B cell (primary cell): Measurements from ENCODE around the gene UGT2A3. TPM values are rescaled to one million over a fixed set of nuclear protein-coding genes. Genes with fewer than 3 reads are reported as not detected.

Source experiments
- ATAC-seq: fragments of 200-7000 bp; cut with Tn5 transposase; one replicate; pipeline ENCODE4 v1.10.0; 2021; ENCODE audit warnings: low read depth, mild to moderate bottlenecking, moderate number of reproducible peaks, moderate library complexity
- CTCF ChIA-PET: fragments of 350-600 bp; sonication (Branson Sonifier 250); formaldehyde crosslinking; loops from one replicate; lab custom pipeline; 2021; ENCODE audit warnings: antibody characterized with exemption, inconsistent platforms; lab: Charles Lee
- POLR2A ChIA-PET: fragments of 350-600 bp; sonication (Branson Sonifier 250); formaldehyde crosslinking; loops from one replicate; lab custom pipeline; 2021; ENCODE audit warnings: antibody characterized with exemption; lab: Charles Lee
- DNase-seq: peaks from one replicate; pipeline ENCODE4 v3.0.0; 2013
- H2AFZ ChIP-seq: 2 replicates; pipeline ENCODE4 v1.6.1; 2012; ENCODE audit warnings: mild to moderate bottlenecking, low read depth, low read length; ENCODE audit not compliant: insufficient read depth, poor library complexity, severe bottlenecking
- H3K27ac ChIP-seq, 2 donors: 1 replicate in 1 of 2; 2 replicates in 1 of 2; pipeline ENCODE4 v1.5.1; 2012 to 2013; ENCODE audit warnings: low read length in 2 of 2, mild to moderate bottlenecking in 2 of 2, moderate library complexity in 1 of 2
- H3K27me3 ChIP-seq, 4 experiments: fragments of 200-600 bp in 1 of 4; sonication (generic) in 1 of 4; replicated peaks in 1 of 4; 1 replicate in 2 of 4; 2 replicates in 2 of 4; pipeline versions ENCODE4 v1.6.1 to v1.7.0; 2013 to 2016; ENCODE audit warnings: low read length in 3 of 4, mild to moderate bottlenecking in 2 of 4, mixed read lengths in 1 of 4, moderate library complexity in 1 of 4; ENCODE audit not compliant: insufficient read depth in 4 of 4, control insufficient read depth in 3 of 4; ENCODE audit errors: control extremely low read depth in 1 of 4
- H3K36me3 ChIP-seq, 2 experiments: replicated peaks in 1 of 2; 1 replicate in 1 of 2; 2 replicates in 1 of 2; pipeline versions ENCODE4 v1.6.1 to v1.7.1; 2013; ENCODE audit warnings: low read length in 1 of 2; ENCODE audit not compliant: insufficient read depth in 2 of 2, control insufficient read depth in 1 of 2; ENCODE audit errors: control extremely low read depth in 1 of 2, extremely low read depth in 1 of 2
- H3K4me1 ChIP-seq, 2 donors: fragments of 200-600 bp in 1 of 2; sonication (generic) in 1 of 2; 1 replicate in 1 of 2; 2 replicates in 1 of 2; pipeline versions ENCODE4 v1.5.1 to v1.6.1; 2013 to 2017; ENCODE audit warnings: low read length in 2 of 2; ENCODE audit not compliant: control insufficient read depth in 2 of 2, insufficient read depth in 2 of 2
- H3K4me2 ChIP-seq: replicated peaks from 2 replicates; pipeline ENCODE3; 2012; ENCODE audit warnings: mild to moderate bottlenecking, low read depth, low read length; ENCODE audit not compliant: poor library complexity, severe bottlenecking
- H3K4me3 ChIP-seq, 5 experiments: fragments of 200-600 bp in 1 of 5; sonication (generic) in 1 of 5; 1 replicate in 3 of 5; 2 replicates in 2 of 5; pipeline versions ENCODE4 v1.5.1 to v1.7.0; 2011 to 2016; ENCODE audit warnings: low read length in 4 of 5, mild to moderate bottlenecking in 4 of 5, low read depth in 2 of 5, control low read depth in 1 of 5, moderate library complexity in 1 of 5; ENCODE audit not compliant: insufficient read depth in 1 of 5; ENCODE audit errors: control extremely low read depth in 1 of 5, extremely low read depth in 1 of 5
- H3K79me2 ChIP-seq: fragments of 200-600 bp; sonication (generic); one replicate; pipeline ENCODE4 v1.6.0; 2016; ENCODE audit warnings: low read length; ENCODE audit not compliant: control insufficient read depth, insufficient read depth
- H3K9ac ChIP-seq: fragments of 200-600 bp; sonication (generic); 2 replicates; pipeline ENCODE4 v1.6.1; 2017; ENCODE audit warnings: mild to moderate bottlenecking, low read length, moderate library complexity
- H3K9me3 ChIP-seq, 3 donors: one replicate each; pipeline versions ENCODE4 v1.6.1 to v1.7.1; 2013; ENCODE audit warnings: low read length in 2 of 3; ENCODE audit not compliant: control insufficient read depth in 2 of 3, insufficient read depth in 1 of 3; ENCODE audit errors: control extremely low read depth in 1 of 3
- H4K20me1 ChIP-seq: 2 replicates; pipeline ENCODE4 v1.6.0; 2012; ENCODE audit warnings: mild to moderate bottlenecking, low read length; ENCODE audit not compliant: insufficient read depth, control insufficient read depth, poor library complexity, severe bottlenecking
- H3K27ac Mint-ChIP-seq: one replicate; pipeline ENCODE4 v1.8.0; 2021; ENCODE audit warnings: mixed read lengths
- H3K27me3 Mint-ChIP-seq: one replicate; pipeline ENCODE4 v1.8.0; 2021; ENCODE audit warnings: mixed read lengths
- H3K4me1 Mint-ChIP-seq: one replicate; pipeline ENCODE4 v1.8.0; 2021; ENCODE audit warnings: mixed read lengths
- H3K4me3 Mint-ChIP-seq: one replicate; pipeline ENCODE4 v1.8.0; 2021; ENCODE audit warnings: mixed read lengths
- H3K9me3 Mint-ChIP-seq: one replicate; pipeline ENCODE4 v1.8.0; 2022; ENCODE audit warnings: mixed read lengths; ENCODE audit not compliant: insufficient read depth
- EZH2 ChIP-seq: IDR thresholded peaks from 2 replicates; pipeline ENCODE4 v1.6.1; 2012; ENCODE audit warnings: borderline replicate concordance, low read depth, mild to moderate bottlenecking, moderate library complexity, low read length; ENCODE audit not compliant: insufficient read depth, poor library complexity, severe bottlenecking
- WGBS: methylation state at CpG from one replicate; pipeline ENCODE4 v1.1.5; 2013; ENCODE audit warnings: missing lambda C conversion rate; ENCODE audit not compliant: insufficient coverage; 5-methylcytosine and 5-hydroxymethylcytosine counted together
- intact Hi-C: fragments of 100-400 bp; cut with micrococcal nuclease; formaldehyde crosslinking; loops from one replicate; pipeline ENCODE4 v1.10.0; 2022
- polyA plus RNA-seq: library from polyadenylated mRNA; depleted of rRNA; stranded (reverse); fragments of >200 nt; gene quantifications from 2 replicates; pipeline ENCODE4 v1.2.3, GENCODE V29; 2012
- total RNA-seq, 2 donors: library from RNA; stranded (reverse); fragments of 120-200 nt in 1 of 2; gene quantifications; 1 replicate in 1 of 2; 2 replicates in 1 of 2; pipeline versions ENCODE4 v1.2.3 to v1.2.4, GENCODE V29; 2013 to 2022
- TF ChIP-seq, protein P1 (sequence below): fragments of 200-600 bp; IDR thresholded peaks from one replicate; pipeline ENCODE4 v1.8.0; 2022; ENCODE audit warnings: antibody characterized with exemption, mild to moderate bottlenecking

Gene UGT2A3
- total and polyA plus RNA-seq, 2 donors (not counting 1 experiment from before 2014, with no cell fraction given) = not detected

DNA sequence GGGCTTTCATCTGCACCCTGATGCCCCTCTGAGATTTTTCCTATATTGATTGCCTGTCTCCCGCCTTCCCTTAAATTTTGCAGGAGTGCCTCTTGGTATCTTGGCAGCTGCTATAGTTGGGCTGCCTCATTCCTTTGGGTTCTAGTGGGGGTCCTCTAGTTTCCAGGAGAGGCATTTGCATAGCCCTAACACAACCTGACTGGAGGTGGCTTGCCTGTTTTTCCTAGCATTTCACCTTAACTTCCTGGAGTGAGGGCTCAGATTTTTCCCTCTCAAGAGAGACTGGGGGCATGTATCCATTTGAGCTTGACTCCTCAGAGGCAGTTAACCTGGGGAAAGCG is 46.0 kb downstream of the UGT2A3 start:
- Mint-ChIP-seq H3K4me3 (no peak overlapping the region), H3K27ac (no peak overlapping the region), H3K4me1 (no peaks in the 10 kb centered on the region), H3K9me3 (peaks cover 3% of the 10 kb centered on the region), H3K27me3 (no peaks in the 10 kb centered on the region)
- intact Hi-C loops = no loop called here
- H3K9me3 ChIP-seq = peaks cover 0 to 9% (median 0%) of the 10 kb centered on the region in 3 donors
- CTCF ChIA-PET = no interaction called here
- no peaks in the 10 kb centered on the region for H3K79me2 ChIP-seq
- POLR2A ChIA-PET = no interaction called here
- H3K4me3 ChIP-seq = no peak overlapping the region
- no peak overlapping the region for H3K9ac ChIP-seq
- H3K27me3 ChIP-seq = no peaks in the 10 kb centered on the region
- no peak overlapping the region for H2AFZ ChIP-seq
- no peak overlapping the region for H3K27ac ChIP-seq
- H3K4me1 ChIP-seq = no peaks in the 10 kb centered on the region
- no peaks in the 10 kb centered on the region for H4K20me1 ChIP-seq
- TF ChIP-seq, protein P1, sequence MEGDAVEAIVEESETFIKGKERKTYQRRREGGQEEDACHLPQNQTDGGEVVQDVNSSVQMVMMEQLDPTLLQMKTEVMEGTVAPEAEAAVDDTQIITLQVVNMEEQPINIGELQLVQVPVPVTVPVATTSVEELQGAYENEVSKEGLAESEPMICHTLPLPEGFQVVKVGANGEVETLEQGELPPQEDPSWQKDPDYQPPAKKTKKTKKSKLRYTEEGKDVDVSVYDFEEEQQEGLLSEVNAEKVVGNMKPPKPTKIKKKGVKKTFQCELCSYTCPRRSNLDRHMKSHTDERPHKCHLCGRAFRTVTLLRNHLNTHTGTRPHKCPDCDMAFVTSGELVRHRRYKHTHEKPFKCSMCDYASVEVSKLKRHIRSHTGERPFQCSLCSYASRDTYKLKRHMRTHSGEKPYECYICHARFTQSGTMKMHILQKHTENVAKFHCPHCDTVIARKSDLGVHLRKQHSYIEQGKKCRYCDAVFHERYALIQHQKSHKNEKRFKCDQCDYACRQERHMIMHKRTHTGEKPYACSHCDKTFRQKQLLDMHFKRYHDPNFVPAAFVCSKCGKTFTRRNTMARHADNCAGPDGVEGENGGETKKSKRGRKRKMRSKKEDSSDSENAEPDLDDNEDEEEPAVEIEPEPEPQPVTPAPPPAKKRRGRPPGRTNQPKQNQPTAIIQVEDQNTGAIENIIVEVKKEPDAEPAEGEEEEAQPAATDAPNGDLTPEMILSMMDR = no peak
- no peak for TF ChIP-seq EZH2
- no peaks in the 10 kb centered on the region for H3K36me3 ChIP-seq
- DNase-seq (no peak), ATAC-seq (no peak)
- WGBS = 71% methylated on average over 2 of the region's 2 CpGs
- no peak overlapping the region for H3K4me2 ChIP-seq

DNA sequence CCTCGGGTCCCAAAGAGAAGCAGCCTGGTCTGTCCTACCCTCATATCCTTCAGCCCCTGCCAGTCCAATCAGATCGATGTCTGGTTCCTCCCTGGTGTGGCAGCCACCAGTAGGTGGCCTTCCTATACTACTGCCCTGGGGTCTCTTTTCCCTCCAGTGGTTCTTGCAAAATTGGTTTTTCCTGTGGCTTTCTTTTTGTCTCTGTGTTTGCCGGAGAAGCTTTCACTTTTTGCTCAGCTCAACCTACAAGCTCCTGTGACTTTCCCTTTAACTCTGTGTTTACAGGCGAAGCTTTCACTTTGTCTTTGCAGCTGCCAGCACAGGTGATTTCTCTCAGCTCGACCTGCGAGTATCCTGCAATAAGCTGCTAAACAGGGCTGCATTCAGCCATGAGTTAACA is 46.8 kb downstream of the UGT2A3 start:
- DNase-seq (no peak), ATAC-seq (no peak)
- ChIA-PET CTCF (no interaction called here), POLR2A (no interaction called here)
- intact Hi-C loops = no loop called here
- H3K79me2 ChIP-seq = no peaks in the 10 kb centered on the region
- no peaks in the 10 kb centered on the region for H3K4me1 ChIP-seq
- H3K27ac ChIP-seq = no peak overlapping the region
- H3K27me3 ChIP-seq = no peaks in the 10 kb centered on the region
- Mint-ChIP-seq H3K4me3 (no peak overlapping the region), H3K27me3 (no peaks in the 10 kb centered on the region), H3K4me1 (no peaks in the 10 kb centered on the region), H3K9me3 (peaks cover 3% of the 10 kb centered on the region), H3K27ac (no peak overlapping the region)
- no peak for TF ChIP-seq EZH2
- TF ChIP-seq, protein P1 = no peak
- no peaks in the 10 kb centered on the region for H3K36me3 ChIP-seq
- no peak overlapping the region for H3K4me2 ChIP-seq
- WGBS = 56% methylated on average over 6 of the region's 6 CpGs
- H3K9ac ChIP-seq = no peak overlapping the region
- no peaks in the 10 kb centered on the region for H4K20me1 ChIP-seq
- H3K9me3 ChIP-seq = peaks cover 0 to 9% (median 0%) of the 10 kb centered on the region in 3 donors
- no peak overlapping the region for H2AFZ ChIP-seq
- no peak overlapping the region for H3K4me3 ChIP-seq
